Type B pancreatic cell (in vitro differentiated cells): ENCODE measurements around the gene FBXO46. TPM values are rescaled to one million over a fixed set of nuclear protein-coding genes. Genes with fewer than 3 reads are reported as not detected.

Source experiments
- DNase-seq: peaks from one replicate; pipeline ENCODE4 v3.0.0; 2021; ENCODE audit warnings: mixed read lengths; ENCODE audit not compliant: unreplicated experiment; ENCODE audit errors: extremely low spot score
- H3K27ac Mint-ChIP-seq: 2 replicates; pipeline ENCODE4 v1.8.0; 2021; ENCODE audit warnings: mild to moderate bottlenecking, mixed read lengths
- H3K27me3 Mint-ChIP-seq: 2 replicates; pipeline ENCODE4 v1.8.0; 2021; ENCODE audit warnings: mixed read lengths
- H3K36me3 Mint-ChIP-seq: 2 replicates; pipeline ENCODE4 v1.8.0; 2021; ENCODE audit warnings: mixed read lengths
- H3K4me1 Mint-ChIP-seq: one replicate; pipeline ENCODE4 v1.8.0; 2021; ENCODE audit warnings: mixed read lengths; ENCODE audit not compliant: unreplicated experiment
- H3K4me3 Mint-ChIP-seq: 2 replicates; pipeline ENCODE4 v1.8.0; 2021; ENCODE audit warnings: mild to moderate bottlenecking, mixed read lengths
- H3K9me3 Mint-ChIP-seq: 2 replicates; pipeline ENCODE4 v1.8.0; 2021; ENCODE audit warnings: mixed read lengths
- total RNA-seq: library from RNA; stranded (reverse); gene quantifications from 2 replicates; pipeline ENCODE4 v1.2.1, GENCODE V29; 2021; ENCODE audit warnings: low replicate concordance
- TF ChIP-seq, protein P1 (sequence below): fragments of 200-600 bp; sonication (generic); conservative IDR thresholded peaks from 2 replicates; pipeline ENCODE4 v1.5.0; 2021; ENCODE audit warnings: antibody characterized with exemption, mild to moderate bottlenecking

FBXO46 gene
- total RNA-seq, 1 donor from 2014 or later: 37.5 TPM

DNA sequence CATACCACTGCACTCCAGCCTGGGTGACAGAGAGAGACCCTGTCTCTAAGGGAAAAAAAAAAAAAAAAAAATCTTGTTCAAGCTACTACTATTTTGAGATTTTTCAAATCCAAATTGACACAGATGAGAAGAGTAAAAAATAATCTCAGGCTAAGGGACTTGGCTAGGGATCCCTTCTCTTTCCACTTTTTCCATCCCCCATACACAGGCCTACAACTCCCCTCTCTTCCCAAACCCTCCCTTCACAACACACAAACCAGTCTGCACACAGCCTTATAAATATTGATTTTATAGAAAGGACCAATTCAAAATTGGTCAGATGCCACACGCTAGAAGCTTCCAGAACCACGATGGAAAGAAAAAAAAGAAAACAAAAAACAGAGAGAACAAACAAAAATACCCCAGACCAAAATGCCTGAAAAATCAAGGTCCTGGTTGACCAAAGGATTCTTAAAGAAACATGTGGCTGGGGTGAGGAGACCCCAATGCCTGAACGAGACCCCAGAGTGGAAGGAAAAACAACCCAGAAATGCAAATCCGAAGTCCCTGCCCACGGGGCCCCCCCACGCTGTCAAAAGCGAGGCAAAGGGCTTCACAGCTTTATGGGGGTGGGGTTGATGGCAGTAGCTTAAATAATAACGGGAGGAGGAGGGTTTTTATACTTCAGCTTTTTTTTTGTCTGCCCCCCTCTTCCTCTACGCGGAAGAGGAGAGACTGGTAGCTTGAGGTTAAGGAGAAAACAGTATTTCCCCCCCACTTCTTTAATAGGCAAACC lies 20.2 kb downstream of the FBXO46 start:
- H3K27ac Mint-ChIP-seq: peak overlapping the region; percentile 43
- peaks cover 11% of the 10 kb centered on the region for H3K4me1 Mint-ChIP-seq
- DNase-seq: no peak
- TF ChIP-seq, protein P1, sequence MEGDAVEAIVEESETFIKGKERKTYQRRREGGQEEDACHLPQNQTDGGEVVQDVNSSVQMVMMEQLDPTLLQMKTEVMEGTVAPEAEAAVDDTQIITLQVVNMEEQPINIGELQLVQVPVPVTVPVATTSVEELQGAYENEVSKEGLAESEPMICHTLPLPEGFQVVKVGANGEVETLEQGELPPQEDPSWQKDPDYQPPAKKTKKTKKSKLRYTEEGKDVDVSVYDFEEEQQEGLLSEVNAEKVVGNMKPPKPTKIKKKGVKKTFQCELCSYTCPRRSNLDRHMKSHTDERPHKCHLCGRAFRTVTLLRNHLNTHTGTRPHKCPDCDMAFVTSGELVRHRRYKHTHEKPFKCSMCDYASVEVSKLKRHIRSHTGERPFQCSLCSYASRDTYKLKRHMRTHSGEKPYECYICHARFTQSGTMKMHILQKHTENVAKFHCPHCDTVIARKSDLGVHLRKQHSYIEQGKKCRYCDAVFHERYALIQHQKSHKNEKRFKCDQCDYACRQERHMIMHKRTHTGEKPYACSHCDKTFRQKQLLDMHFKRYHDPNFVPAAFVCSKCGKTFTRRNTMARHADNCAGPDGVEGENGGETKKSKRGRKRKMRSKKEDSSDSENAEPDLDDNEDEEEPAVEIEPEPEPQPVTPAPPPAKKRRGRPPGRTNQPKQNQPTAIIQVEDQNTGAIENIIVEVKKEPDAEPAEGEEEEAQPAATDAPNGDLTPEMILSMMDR: no peak
- H3K36me3 Mint-ChIP-seq: peaks cover 5% of the 10 kb centered on the region
- H3K27me3 Mint-ChIP-seq: no peaks in the 10 kb centered on the region
- H3K9me3 Mint-ChIP-seq: no peaks in the 10 kb centered on the region
- no peak overlapping the region for H3K4me3 Mint-ChIP-seq

DNA sequence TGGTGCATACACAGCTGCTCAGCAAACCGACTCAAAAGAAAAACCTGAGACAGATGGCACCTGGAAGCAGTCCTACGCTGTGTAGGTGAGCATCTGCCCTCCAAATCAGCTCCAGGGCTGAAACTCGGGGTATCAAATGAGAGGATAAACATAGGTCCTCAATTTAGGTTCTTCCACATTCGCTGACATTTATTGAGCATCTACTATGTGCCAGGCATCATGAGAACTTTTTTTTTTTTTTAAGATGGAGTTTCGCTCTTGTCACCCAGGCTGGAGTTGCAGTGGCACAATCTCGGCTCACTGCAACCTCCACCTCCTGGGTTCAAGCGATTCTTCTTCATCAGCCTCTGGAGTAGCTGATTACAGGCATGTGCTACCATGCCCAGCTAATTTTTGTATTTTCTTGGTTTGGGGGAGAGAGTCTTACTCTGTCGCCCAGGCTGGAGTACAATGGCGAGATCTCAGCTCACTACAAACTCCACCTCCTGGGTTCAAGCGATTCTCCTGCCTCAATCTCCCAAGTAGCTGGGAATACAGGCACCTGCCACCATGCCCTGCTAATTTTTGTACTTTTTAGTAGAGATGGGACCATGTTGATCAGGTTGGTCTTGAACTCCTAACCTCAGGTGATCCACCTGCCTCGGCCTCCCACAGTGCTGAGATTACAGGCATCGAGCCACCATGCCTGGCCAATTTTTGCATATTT lies 24.8 kb downstream of the FBXO46 start:
- no peak for DNase-seq
- no peak overlapping the region for H3K27ac Mint-ChIP-seq
- no peaks in the 10 kb centered on the region for H3K9me3 Mint-ChIP-seq
- H3K4me3 Mint-ChIP-seq: no peak overlapping the region
- TF ChIP-seq, protein P1: no peak
- H3K27me3 Mint-ChIP-seq: no peaks in the 10 kb centered on the region
- H3K36me3 Mint-ChIP-seq: peaks cover 8% of the 10 kb centered on the region
- peaks cover 5% of the 10 kb centered on the region for H3K4me1 Mint-ChIP-seq

DNA sequence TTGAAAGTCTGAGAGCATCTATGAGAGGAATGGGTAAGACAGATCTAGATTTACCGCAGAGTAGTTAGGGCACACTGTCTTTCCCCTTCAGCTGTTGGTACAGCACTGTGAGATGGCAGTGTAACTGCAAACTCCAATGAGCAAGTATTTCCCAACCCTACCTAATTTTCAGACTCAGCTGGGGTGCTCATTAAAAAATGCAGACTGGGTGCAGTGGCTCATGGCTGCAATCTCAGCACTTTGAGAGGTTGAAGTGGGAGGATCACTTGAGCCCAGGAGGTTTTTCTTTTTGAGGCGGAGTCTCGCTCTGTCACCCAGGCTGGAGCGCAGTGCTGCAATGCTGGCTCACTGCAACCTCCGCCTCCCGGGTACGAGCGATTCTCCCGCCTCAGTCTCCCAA lies 25.6 kb downstream of the FBXO46 start:
- Mint-ChIP-seq H3K4me3 (no peak overlapping the region), H3K9me3 (no peaks in the 10 kb centered on the region), H3K4me1 (no peaks in the 10 kb centered on the region), H3K27ac (no peak overlapping the region), H3K27me3 (no peaks in the 10 kb centered on the region), H3K36me3 (peaks cover 3% of the 10 kb centered on the region)
- no peak for DNase-seq
- TF ChIP-seq, protein P1: no peak

DNA sequence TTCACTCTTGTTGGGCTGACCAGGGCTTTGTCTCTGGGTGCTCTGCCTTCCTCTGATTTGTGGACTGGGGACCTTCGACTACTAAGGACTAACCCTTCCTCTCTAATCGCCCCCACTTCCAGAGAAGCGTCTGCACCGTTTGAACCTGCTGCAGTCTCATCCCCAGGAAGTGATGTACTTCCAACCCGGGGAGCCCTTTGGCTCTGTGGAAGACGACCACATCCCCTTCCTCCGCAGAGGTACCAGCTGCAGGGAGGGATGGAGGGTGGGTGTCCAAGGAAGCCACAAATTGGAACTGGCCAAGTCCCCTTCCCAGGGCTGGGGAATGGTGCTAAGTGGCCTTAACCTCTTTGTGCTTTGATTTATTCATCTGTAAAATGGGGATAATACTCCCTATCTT lies 29.0 kb downstream of the FBXO46 start:
- Mint-ChIP-seq H3K27me3 (no peaks in the 10 kb centered on the region), H3K4me3 (no peak overlapping the region), H3K4me1 (no peaks in the 10 kb centered on the region), H3K27ac (no peak overlapping the region), H3K9me3 (no peaks in the 10 kb centered on the region), H3K36me3 (peaks cover 8% of the 10 kb centered on the region)
- TF ChIP-seq, protein P1: no peak
- DNase-seq: no peak

DNA sequence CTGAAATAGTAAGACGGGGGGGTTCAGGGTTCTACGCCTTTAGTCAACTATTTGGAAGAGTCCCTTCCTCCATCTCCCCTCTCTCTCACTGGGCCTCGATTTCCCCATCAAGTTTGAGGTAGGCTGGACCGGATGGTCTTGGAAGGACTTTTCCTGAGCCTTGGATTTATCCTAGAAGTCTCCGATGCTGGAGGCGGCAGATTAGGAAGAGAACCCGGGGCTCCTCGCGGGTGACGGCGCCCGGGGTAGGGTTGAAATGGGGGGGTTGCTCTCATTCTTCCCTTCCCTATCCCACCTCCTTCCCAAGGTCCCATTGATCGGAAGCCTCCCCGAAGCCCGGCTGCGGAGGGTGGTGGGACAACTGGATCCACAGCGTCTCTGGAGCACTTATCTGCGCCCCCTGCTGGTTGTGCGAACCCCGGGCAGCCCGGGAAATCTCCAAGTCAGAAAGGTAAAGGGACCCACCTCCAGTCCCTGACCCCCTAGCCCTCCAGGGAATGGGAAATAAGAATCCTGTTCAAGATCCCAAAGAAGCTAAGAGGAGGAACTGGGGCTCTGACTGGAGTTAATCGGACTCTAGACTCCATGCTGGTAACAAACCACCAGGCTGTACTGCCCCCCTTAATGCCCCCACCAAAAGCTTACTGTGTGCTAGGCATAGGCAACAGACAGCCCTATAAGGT lies 37.4 kb downstream of the FBXO46 start:
- TF ChIP-seq, protein P1: peak; percentile 94
- Mint-ChIP-seq H3K36me3 (peaks cover 8% of the 10 kb centered on the region), H3K27me3 (no peaks in the 10 kb centered on the region), H3K4me1 (peaks cover 12% of the 10 kb centered on the region), H3K9me3 (no peaks in the 10 kb centered on the region), H3K4me3 (peak overlapping the region; percentile 98), H3K27ac (peak overlapping the region; percentile 98)
- DNase-seq: peak; percentile 87
